ENCODE measurements around the gene EDARADD.

DNA sequence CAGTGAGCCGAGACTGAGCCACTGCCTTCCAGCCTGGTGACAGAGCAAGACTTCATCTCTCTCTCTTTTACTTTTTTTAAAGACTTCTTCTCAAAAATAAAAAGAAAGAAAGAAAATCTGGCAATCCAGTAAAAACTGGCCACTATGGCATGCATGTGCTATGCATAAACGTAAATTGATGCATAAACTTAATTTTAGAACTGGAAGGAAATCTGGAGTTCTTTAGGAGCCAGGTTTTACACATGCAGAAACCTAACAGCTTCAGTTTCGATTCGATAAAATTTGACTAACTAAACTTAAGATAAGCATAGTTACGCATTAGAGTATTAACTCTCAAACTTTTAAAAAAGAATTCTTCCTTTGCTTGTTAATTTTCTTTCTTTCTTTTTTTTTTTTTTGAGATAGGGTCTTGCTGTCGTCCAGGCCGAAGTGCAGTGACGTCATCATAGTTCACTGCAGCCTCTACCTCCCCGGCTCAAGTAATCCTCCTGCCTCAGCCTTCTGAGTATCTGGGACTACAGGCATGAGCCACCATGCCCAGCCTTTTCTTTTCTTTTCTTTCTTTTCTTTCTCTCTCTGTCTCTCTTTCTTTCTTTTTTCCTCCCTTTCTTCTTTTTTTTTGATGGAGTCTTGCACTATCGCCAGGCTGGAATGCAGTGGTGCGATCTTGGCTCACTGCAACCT, 117.8 kb downstream of the EDARADD start:
- TF ChIP-seq, protein P1, sequence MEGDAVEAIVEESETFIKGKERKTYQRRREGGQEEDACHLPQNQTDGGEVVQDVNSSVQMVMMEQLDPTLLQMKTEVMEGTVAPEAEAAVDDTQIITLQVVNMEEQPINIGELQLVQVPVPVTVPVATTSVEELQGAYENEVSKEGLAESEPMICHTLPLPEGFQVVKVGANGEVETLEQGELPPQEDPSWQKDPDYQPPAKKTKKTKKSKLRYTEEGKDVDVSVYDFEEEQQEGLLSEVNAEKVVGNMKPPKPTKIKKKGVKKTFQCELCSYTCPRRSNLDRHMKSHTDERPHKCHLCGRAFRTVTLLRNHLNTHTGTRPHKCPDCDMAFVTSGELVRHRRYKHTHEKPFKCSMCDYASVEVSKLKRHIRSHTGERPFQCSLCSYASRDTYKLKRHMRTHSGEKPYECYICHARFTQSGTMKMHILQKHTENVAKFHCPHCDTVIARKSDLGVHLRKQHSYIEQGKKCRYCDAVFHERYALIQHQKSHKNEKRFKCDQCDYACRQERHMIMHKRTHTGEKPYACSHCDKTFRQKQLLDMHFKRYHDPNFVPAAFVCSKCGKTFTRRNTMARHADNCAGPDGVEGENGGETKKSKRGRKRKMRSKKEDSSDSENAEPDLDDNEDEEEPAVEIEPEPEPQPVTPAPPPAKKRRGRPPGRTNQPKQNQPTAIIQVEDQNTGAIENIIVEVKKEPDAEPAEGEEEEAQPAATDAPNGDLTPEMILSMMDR (IDR thresholded peaks at IDR 0.05; ENCODE audit: borderline replicate concordance, extremely low read depth, low read length, poor library complexity, severe bottlenecking) = no peak
- no peak for TF ChIP-seq EZH2 (IDR thresholded peaks at IDR 0.05; ENCODE audit: borderline replicate concordance, low read depth, low read length, severe bottlenecking)
